Non-pigmented ciliary epithelial cell (primary cell): ENCODE data around the gene MAP3K14.
"Not testable (repeated sequence)": the region's sequence is repeated elsewhere in the genome, so short reads cannot be mapped to it uniquely, and the experiment has no call there.

Experiments used
- DNase-seq: peaks from one replicate; pipeline ENCODE4 v3.0.0-alpha.2; 2010; ENCODE audit warnings: low read depth

MAP3K14 gene

DNA sequence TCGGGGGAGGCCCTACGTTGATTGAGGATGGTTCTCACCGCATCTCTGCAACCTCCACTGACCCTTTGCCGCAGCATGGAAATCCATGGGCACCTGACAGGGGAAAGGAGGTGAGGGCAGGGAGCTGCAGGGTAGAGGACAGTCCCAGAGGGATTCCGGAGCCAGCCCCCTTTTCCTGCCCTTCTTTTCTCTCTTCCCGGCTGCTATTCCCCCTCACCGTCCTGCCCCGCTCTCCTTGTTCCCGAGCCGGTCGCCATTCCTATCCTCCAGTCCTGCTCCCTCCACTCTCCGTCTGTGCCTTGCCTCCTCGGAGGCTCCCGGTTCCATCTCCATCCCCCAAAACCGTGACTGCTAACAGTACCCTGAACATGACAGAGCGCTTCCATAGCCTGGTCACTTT, 59.7 kb downstream of the MAP3K14 start:
- no peak for DNase-seq

DNA sequence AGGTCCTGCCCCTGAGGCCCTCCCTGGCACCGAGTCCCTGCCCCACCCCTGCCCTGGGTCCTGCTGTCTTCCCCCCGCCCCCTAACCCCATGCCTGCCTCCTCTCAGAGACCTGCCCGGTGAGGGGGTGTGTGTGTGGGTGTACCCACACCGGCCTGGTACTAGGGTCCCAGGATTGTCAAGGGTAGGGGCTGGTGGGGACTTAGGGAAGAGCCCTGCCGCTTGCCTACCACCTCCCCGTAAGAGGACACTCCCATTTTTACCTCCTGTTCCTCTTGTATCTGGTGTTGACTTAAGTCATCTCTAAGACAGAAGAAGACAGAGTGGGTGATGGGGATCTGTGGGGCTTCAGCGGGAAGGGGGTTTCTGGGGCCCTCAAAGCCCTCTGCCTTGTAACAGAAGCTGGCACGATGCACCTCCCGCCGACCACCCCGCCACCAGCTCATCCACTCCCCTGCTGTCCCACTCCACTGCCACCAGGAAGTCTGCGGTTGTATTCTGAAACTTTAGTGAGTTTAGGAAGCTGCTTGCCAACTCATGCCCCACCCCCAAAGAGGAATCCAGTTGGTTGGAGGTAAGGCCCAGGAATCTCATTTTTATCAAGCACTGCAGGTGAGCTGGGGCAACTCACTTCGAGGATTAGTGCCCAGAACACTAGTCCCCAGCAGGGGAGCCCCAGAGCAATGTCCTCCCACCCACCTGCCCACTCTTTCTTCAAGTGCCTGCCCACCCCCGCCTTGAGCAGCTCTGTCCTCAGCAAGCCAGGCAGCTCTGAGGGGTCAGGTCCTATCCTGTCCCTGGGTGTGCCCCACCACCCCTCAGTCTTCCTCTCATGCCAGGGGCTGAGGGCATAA, 60.5 kb downstream of the MAP3K14 start:
- DNase-seq: no peak

DNA sequence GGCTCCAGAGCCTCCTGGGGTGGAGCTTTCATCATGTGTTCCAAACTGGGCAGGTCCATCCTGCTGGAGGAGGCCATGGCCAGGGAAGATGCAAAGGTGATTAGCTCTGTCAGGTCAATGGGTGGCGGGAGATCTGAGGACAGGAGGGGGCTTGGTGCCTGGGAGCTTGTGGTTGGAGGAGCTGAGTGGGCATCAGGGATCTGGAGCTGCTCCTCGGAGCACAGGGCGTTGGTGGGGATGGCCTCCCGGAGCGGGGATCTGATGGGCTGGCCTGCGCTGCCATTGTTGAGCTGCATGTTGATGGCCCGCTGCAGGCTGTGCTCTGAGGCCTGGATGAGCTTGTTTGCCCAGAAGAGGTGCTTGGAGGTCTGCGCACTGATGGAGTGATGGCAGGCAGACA, 61.5 kb downstream of the MAP3K14 start:
- no peak for DNase-seq

DNA sequence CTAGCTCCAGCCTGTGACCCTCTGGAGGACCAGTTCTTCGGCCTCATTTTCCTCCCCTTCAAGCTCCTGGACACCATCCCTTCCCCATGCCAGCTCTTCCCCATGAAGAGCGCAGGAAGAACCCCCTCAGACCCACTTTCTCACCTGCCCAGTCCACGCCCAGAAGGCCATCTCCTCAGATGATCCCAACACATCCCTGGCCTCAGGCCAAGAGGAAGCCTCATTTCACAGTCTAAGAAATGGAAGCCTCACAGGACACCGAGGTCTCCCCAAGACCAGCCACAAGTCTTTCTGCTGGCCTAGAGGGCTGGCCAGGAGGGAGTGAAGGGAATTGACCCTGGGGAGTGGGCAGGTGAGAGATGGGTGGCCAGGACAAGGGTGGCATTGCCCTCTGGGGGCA, 62.9 kb downstream of the MAP3K14 start:
- DNase-seq: no peak

DNA sequence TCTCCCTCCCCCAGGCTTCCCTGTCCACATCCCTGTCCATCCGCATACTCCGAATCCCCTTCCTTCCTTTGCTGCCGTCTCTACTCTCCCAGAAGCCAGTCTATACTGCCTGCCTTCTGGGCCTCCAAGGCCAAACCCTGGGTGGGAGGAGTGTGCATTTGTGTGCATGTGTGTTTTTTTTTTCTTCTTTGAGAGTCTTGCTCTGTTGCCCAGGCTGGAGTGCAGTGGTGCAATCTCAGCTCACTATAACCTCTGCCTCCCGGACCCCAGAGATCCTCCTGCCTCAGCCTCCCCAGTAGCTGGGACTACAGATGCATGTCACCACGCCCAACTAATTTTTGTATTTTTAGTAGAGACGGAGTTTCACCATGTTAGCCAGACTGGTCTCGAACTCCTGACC, 63.6 kb downstream of the MAP3K14 start:
- not testable (repeated sequence) for DNase-seq

DNA sequence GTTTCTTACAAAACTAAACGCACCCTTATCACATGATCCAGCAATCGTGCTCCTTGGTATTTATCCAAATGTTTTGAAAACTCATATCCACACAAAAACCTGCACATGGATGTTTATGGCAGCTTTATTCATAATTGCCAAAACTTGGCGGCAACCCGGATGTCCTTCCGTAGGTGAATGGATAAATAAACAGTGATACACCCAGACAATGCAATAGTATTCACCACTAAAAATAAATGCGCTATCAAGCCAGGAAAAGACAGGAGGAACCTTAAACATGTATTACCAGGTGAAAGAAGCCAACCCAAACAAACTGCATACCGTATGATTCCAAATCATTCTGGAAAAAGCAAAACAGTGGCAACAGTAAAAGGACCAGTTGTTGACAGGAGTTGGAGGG, 64.9 kb downstream of the MAP3K14 start:
- DNase-seq: no peak

DNA sequence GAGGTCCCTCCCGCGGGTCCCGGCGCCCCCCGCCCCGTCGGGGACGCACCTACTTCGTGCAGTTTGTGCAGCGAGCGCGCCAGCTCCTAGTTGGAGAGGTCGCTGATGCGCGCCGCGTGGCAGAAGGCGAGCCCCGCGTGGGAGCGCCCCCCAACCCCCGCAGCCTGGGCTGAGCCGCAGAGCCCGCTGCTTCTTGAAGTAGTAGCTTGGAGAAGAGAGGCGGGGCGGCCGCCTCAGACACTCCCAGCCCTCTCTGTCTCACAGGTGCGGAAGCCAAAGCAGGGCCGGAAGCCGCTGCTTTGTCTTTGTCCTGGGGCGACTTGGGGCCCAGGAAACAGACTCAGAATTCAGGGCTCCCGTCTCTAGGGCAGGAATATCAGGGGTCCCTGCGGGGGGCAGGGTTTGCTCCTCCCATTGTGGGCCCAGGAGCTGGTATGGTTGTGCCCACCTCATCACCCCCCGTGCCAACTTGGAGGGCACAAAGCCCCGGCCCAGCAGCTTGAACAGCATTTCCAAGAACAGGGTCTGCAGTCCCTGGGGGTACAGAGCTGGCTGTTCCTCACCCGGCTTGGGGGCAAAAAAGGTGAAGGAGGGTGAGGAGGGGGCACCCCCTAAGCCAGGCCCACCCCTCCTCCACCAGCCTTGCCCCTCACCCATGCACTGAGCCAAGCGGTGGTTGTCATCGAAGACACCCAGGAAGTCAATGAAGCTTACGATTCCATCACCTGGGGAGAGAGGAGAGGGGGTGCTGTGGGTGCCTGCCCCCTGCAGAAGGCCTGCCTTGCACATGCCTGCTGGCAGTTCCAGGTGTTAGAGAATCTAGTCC, 68.5 kb downstream of the MAP3K14 start:
- no peak for DNase-seq

DNA sequence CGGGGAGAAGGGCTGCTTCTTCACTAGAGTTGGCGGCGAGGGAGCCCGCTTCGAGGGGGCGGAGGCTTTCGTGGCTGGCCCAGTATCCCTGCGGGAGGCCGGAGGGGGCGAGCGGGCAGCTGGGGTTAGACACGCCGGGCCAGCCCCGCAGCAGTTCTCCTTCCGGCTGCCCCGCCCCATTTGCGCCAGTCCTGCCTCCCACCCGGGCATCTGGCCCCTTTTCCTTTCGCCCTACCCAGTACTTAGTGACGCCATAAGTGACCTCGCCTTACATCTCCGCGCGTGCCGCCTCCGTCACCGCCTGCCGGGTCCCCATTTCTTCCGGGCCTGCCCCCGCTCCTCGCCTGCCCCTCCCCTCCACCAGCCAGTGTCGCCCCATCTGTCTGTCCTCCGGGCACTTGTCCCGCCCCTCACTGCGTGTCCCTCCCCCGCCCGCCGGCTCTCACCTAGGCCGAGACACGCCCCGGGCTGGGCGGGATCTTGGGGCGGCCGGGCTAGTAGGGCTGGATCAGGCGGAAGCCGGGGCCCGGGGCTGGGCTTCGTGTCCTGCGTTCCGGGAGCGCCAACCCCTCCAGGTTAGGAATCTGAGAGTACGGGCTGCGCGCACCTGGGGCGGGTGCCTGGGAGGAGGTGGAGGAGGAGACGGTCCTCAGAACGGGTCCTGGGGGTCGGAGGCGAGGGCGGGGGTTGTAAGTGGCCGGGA, 69.2 kb downstream of the MAP3K14 start:
- DNase-seq: no peak

DNA sequence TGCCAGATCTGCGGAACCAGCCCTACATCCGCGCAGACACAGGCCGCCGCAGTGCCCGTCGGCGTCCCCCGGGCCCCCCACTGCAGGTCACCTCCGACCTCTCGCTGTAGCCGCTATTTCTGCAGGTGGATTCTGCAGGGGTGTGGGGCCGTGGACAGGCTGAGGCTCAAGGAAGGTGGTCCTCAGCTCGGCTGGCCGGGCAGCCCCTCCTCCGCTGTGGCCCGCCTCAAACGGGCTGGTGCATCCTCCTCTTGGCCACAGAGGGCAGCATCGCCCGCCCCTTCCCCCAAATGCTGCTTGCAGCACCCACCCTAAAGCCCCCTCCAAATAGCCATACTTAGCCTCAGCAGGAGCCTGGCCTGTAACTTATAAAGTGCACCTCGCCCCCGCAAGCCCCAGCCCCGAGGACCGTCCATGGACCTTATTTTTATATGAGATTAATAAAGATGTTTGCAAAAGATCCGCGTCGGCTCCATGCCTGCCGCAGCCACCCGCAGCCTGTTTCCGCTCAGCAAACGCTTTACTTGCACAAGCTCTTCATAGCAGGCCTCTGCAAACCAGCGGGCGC, 69.9 kb downstream of the MAP3K14 start:
- DNase-seq: no peak

DNA sequence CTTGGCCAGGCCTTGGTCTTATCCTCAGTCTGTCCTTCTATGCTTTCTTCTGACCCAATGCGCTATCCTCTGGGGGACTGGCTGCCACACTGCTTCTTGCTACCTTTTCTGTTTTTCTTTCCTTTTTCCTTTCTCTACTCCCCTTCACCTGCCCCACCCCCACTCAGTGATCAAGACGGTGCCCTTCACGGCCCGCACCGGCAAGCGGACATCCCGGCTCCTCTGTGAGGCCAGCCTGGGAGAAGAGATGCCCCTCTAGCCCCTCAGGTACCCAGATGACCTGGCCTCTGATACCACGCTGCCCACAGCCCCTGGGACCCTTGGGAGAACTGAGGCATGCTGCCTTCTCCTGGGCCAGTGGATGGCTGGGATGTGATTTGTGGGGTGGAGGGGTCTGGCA, 70.5 kb downstream of the MAP3K14 start:
- DNase-seq: no peak

DNA sequence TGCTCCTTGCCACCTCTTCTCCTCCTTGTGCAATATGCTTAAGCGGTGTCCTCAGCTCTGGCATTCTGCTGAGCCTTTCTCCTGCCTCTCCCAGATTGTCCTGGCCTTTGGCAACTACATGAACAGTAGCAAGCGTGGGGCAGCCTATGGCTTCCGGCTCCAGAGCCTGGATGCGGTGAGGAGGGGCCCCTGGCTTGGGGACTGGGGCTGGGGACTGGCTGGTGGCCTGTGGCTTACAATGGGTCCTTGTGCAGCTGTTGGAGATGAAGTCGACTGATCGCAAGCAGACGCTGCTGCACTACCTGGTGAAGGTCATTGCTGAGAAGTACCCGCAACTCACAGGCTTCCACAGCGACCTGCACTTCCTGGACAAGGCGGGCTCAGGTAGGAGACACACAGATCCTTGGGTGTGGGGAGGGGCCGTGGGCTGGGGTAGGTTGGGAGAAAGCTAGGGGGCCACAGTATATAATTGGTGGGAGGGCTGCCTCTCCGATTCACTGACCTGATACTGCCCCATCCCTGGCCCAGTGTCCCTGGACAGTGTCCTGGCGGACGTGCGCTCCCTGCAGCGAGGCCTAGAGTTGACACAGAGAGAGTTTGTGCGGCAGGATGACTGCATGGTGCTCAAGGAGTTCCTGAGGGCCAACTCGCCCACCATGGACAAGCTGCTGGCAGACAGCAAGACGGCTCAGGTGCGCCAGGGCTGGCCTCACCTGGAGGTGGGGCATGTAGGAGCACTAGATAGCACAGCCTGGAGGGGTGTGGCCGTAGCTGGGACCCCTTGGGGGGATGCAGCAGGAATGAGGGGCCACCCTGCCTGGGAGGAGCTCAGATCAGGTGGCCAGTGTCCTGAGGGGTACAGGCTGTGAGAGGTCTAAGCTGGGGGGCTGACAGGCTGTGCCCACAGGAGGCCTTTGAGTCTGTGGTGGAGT, 71.8 kb downstream of the MAP3K14 start:
- DNase-seq: no peak

DNA sequence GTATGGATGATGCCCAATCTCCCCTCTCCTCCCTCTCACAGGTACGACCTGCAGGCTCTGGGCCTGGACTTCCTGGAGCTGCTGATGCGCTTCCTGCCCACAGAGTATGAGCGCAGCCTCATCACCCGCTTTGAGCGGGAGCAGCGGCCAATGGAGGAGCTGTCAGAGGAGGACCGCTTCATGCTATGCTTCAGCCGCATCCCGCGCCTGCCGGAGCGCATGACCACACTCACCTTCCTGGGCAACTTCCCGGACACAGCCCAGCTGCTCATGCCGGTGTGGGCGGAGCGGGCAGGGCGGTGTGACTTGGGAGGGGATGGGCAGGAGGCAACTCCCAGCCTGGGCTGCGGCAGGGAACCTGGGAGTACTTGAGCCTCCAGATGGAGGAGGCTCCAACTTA, 73.1 kb downstream of the MAP3K14 start:
- DNase-seq: no peak

DNA sequence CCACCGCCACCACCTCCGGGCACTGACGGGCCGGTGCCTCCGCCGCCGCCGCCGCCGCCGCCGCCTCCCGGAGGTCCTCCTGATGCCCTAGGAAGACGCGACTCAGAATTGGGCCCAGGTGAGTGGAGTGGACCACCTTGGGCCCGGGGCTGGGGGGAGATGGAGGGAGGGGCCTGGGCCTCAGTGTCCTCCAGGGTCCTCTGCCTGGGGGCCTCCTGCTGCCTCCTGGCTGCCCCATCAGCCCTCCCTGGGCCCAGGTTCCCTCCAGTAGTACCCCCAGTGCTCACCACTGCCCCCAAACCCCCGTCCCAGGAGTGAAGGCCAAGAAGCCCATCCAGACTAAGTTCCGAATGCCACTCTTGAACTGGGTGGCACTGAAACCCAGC, 74.8 kb downstream of the MAP3K14 start:
- no peak for DNase-seq

DNA sequence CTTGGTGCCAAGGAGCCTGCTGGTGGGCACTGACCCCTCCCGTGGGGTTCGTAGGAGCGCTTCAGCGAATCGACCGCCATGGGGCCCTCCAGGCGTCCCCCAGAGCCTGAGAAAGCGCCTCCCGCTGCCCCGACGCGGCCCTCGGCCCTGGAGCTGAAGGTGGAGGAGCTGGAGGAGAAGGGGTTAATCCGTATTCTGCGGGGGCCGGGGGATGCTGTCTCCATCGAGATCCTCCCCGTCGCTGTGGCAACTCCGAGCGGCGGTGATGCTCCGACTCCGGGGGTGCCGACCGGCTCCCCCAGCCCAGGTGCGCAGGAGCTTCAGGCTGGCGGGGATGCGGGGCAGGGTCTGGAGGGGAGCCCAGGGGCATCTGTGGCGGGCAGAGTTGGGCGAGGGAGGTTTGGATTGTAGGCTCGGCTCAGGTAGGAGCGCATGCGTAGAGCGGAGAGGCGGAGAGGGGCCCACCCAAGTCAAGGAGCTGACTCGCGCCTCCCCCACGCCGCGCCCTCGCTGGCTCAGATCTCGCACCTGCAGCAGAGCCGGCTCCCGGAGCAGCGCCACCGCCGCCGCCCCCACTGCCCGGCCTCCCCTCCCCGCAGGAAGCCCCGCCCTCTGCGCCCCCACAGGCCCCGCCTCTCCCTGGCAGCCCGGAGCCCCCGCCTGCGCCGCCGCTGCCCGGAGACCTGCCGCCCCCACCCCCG, 75.3 kb downstream of the MAP3K14 start:
- DNase-seq: no peak

DNA sequence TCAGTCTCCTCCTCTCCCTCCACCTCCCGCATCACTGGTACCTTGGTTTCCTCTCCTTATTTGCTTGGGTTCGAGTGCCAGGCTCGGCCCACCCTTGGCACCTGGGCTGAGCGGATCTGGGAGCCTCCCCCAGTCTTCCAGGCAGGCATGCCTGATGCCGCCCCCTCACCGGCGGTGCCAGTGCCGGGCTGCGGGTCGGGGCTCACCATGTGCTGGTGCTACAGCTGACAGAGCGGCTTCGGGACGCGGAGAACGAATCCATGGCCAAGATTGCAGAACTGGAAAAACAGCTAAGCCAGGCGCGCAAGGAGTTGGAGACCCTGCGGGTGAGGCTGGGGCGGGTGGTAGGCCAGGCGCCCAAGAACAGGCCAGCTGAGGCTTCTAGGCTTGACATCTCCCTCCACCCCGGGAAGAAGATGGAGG, 75.9 kb downstream of the MAP3K14 start:
- no peak for DNase-seq

DNA sequence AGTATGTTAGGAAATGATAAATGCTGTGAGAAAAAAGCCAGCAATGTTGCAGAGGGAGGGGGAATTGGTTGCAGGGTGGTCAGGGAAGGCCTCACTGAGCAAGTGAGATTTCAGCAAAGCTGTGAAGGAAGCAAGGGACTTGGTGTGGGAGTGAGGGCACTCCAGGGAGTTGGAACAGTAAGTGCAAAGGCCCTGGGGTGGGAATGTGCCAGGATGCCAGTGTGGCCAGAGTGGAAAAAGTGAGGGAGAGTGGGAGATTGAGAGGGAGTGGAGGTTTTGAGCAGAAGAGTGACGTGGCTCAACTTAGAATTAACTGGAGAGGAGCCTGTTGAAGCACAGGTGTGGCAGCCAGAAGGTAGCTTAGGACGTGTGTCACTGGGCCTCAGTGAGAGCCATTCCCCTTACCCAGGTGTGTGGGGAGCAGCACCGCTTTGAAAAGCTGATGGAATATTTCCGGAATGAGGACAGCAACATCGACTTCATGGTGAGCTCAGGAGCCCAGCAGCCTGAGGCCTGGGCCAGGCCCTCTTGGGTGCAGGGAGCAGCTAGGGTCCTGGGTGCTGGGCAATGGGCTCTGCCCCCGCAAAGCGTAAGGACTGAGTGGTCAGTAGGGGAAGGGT, 78.6 kb downstream of the MAP3K14 start:
- no peak for DNase-seq

DNA sequence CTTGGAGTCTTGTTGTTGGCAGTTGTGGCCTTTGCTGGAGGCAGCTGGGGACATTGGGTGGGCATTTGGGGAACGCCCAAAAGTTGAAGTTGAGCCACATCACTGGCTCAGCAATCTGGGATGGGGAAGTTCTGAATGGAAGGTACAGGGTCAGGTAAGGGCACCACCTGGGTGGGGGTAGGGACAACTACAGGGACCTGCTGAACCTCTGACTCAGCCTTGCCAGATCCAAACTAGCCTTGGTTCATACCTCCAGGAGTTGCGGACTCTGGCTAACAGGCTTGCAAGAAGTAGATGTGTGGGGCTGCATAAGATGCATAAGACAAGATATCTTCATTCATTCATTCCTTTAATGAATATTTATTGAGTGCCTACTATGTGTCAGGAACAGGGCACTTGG, 79.1 kb downstream of the MAP3K14 start:
- DNase-seq: no peak

DNA sequence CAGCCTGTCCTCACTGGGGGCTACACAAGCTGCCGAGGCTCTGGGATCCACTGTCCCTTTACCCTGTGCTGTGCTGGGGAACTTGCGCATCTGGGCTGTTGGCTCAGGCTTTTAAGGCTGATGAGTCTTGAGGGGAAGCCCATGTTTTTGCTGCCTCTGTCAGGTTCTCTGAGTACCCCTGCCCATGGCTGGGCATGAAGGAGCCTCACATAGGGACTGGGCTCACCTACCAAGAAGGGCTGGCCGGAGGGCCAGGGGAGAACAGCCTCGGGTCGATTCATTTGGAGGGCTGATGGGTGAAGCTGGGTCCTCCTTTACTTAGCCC, 80.6 kb downstream of the MAP3K14 start:
- DNase-seq: no peak

DNA sequence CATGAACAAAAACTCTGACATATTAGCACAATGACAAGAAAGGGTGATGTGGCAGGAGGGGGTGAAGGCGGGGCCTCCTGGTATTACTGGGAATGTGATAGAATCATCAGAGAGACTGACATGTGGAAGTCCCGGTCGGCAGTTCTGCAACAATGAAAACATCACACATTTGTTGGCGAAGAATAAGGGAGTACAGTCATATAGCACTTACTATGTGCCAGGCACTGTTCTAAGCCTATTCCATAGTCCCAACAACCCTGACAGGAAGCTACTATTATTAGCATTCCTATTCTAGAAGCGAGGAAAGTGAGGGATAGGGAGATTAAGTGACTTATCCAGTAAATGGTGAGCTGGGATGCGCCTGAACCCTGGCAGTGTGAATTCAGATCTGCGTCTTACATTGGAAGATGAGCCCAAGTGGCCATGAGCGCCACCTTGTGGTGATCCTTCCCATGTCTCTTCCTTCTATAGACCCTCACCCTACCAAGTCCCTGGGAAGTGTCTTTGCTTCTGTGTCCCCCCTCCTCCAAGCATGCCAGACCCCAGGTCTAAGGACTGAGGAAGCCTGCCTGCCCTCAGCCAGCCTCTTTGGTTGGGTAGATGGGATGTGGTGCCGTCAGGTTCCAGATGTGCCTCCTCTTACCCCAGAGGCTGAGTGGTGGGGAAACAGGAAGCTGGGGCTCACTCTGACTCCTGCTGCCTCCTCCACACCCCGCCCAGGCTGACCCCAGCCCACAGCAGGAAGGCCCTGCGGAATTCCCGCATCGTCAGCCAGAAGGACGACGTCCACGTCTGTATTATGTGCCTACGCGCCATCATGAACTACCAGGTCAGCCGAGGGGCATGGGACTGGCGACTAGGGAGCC, 81.2 kb downstream of the MAP3K14 start:
- DNase-seq: peak; percentile 26
